ENCODE results near the gene FSIP1. TPM values are rescaled to one million over a fixed set of nuclear protein-coding genes. Genes with fewer than 3 reads are reported as not detected.

Gene FSIP1
- polyA plus RNA-seq, 1 experiment: 0.22 TPM

DNA sequence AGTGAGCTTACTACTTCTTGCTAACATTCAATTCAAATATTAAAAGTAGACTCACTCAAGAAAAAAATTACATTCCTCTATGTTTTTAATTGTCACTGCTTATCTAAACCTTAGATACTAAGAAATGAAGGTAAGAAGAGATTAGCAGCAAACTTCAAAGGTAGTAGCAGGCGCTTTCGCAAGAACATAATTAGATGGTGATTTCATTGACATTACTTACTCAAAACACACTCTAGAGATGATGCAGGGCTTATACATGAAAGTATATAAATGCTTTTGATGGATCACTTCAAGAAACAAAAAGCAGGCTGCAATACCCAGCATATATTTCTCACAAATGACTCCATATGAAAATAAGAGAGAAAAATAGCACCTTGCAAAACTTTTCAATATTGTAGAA lies 86.8 kb downstream of the FSIP1 start:
- CTCF ChIA-PET: interaction anchor here (2.1 kb wide), 1 partner anchor 10 kb away, joined by 7 read pairs; no protein-coding TSS in a partner anchor
- no peak for TF ChIP-seq CTCF (IDR thresholded peaks at IDR 0.05; ENCODE audit: insufficient read depth, low read depth, low read length)
- H3K27me3 ChIP-seq (ENCODE audit: control insufficient read depth, insufficient read depth, low read length): no peaks in the 10 kb centered on the region

GRCh38 chr15:39692356-39693327 lies 90.0 kb downstream of the FSIP1 start:
- Histone ChIP-seq H3K36me3 (ENCODE audit: control insufficient read depth, insufficient read depth, low read length) (no peaks in the 10 kb centered on the region), H3K27me3 (ENCODE audit: control insufficient read depth, insufficient read depth, low read length) (no peaks in the 10 kb centered on the region), H3K4me3 (ENCODE audit: low read depth, low read length) (no peak overlapping the region)
- TF ChIP-seq CTCF (IDR thresholded peaks at IDR 0.05; ENCODE audit: insufficient read depth, low read depth, low read length): no peak
- ChIA-PET POLR2A (no interaction called here), CTCF (interaction anchor here (0.7 to 4.3 kb wide), 4 partner anchors 9 to 71 kb away, joined by 3 to 25 read pairs (median 5); no protein-coding TSS in a partner anchor)
- no peak for DNase-seq (ENCODE audit: low read depth)

More for the DNA sequence above, 86.8 kb downstream of the FSIP1 start:
- Histone ChIP-seq H3K36me3 (ENCODE audit: control insufficient read depth, insufficient read depth, low read length) (no peaks in the 10 kb centered on the region), H3K4me3 (ENCODE audit: low read depth, low read length) (no peak overlapping the region)
- DNase-seq (ENCODE audit: low read depth): no peak
- POLR2A ChIA-PET: no interaction called here

GRCh38 chr15:39690881-39691634 lies 91.6 kb downstream of the FSIP1 start:
- no peak for DNase-seq (ENCODE audit: low read depth)
- POLR2A ChIA-PET: no interaction called here
- CTCF ChIA-PET: interaction anchor here (2.4 to 4.3 kb wide), 2 partner anchors 66 to 67 kb away, joined by 9 to 25 read pairs; no protein-coding TSS in a partner anchor

GRCh38 chr15:39687965-39688364 lies 94.7 kb downstream of the FSIP1 start:
- no peak for TF ChIP-seq CTCF (IDR thresholded peaks at IDR 0.05; ENCODE audit: insufficient read depth, low read depth, low read length)
- Histone ChIP-seq H3K36me3 (ENCODE audit: control insufficient read depth, insufficient read depth, low read length) (no peaks in the 10 kb centered on the region), H3K27me3 (ENCODE audit: control insufficient read depth, insufficient read depth, low read length) (no peaks in the 10 kb centered on the region), H3K4me3 (ENCODE audit: low read depth, low read length) (no peak overlapping the region)
- ChIA-PET POLR2A (interaction anchor here (0.6 kb wide), 1 partner anchor 88 kb away, joined by 5 read pairs; no protein-coding TSS in a partner anchor), CTCF (interaction anchor here (2.7 to 7.9 kb wide), 2 partner anchors 13 to 68 kb away, joined by 17 to 162 read pairs; no protein-coding TSS in a partner anchor)
- no peak for DNase-seq (ENCODE audit: low read depth)

More at GRCh38 chr15:39690881-39691634, 91.6 kb downstream of the FSIP1 start:
- H3K4me3 ChIP-seq (ENCODE audit: low read depth, low read length): no peak overlapping the region
- no peaks in the 10 kb centered on the region for H3K36me3 ChIP-seq (ENCODE audit: control insufficient read depth, insufficient read depth, low read length)
- H3K27me3 ChIP-seq (ENCODE audit: control insufficient read depth, insufficient read depth, low read length): no peaks in the 10 kb centered on the region
- no peak for TF ChIP-seq CTCF (IDR thresholded peaks at IDR 0.05; ENCODE audit: insufficient read depth, low read depth, low read length)

Measured in BJ (cell line).